ENCODE measurements around the gene CELF2. TPM values are rescaled to one million over a fixed set of nuclear protein-coding genes. Genes with fewer than 3 reads are reported as not detected.

The CELF2 gene
- total RNA-seq, 1 experiment from 2014 or later, result not detected

DNA sequence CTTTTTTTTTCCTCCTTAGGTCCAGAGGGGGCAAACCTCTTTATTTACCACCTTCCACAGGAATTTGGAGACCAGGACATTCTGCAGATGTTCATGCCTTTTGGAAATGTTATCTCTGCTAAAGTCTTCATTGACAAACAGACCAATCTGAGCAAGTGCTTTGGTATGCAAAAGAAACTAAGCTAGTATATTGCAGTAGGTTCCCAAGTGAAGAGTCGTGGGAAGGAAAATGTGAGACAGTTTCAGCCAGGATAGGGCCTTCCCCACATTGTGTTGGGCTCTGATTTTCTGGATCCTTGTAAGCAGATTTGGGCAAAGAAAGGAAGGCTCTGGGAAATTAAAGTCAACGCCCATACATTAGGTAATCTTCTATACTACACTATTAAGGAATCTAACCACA lies 308.1 kb downstream of the CELF2 start:
- POLR2A ChIA-PET (ENCODE audit: low non-redundant PET), result no interaction called here
- Histone ChIP-seq H3K4me3 (ENCODE audit: low read depth, low read length, poor library complexity, severe bottlenecking) (no peak overlapping the region), H3K27me3 (replicated peaks; ENCODE audit: insufficient read depth, low read depth, low read length, poor library complexity) (peaks cover 31% of the 10 kb centered on the region), H3K36me3 (ENCODE audit: insufficient read depth, low read length, poor library complexity, severe bottlenecking) (no peaks in the 10 kb centered on the region), H3K9me3 (ENCODE audit: low read depth, low read length, poor library complexity, severe bottlenecking) (no peaks in the 10 kb centered on the region), H3K4me1 (ENCODE audit: insufficient read depth, low read length, poor library complexity, severe bottlenecking) (no peaks in the 10 kb centered on the region), H3K27ac (ENCODE audit: low read depth, low read length, poor library complexity, severe bottlenecking) (no peak overlapping the region)
- BruUV-seq (replicated peaks), result no TSS peak
- intact Hi-C loops (cut with micrococcal nuclease; ENCODE audit: unreplicated experiment), result no loop called here
- CTCF ChIA-PET, result interaction anchor here (0.8 kb wide), 1 partner anchor 432 kb away, joined by 3 read pairs; no protein-coding TSS in a partner anchor
- TF ChIP-seq CTCF (conservative IDR thresholded peaks at IDR 0.05; ENCODE audit: low read depth, low read length) (no peak), EZH2 (IDR thresholded peaks at IDR 0.05; ENCODE audit: borderline replicate concordance, low read depth, low read length, poor library complexity, severe bottlenecking) (no peak)
- DNase-seq (ENCODE audit: low spot score), result no peak

DNA sequence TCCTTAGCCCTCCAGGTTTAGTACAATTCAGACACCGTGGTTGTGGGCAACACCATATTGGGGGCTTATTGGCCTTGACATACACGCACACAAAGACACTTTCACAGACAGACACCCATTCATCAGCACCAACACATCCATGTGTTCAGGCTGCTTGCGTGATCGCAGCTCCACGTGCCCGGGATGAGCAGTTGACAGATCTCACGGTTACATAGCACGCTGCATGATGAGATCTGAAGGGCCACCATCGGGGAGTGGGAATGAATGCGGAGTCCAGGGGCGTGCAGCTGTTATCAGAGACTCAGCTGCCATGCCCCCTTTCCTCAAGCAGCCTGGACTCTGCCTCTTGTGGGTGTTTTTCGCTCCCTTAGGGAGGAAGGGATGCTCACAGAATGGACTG lies 308.6 kb downstream of the CELF2 start:
- BruUV-seq (replicated peaks), result no TSS peak
- Histone ChIP-seq H3K9me3 (ENCODE audit: low read depth, low read length, poor library complexity, severe bottlenecking) (no peaks in the 10 kb centered on the region), H3K27ac (ENCODE audit: low read depth, low read length, poor library complexity, severe bottlenecking) (no peak overlapping the region), H3K4me3 (ENCODE audit: low read depth, low read length, poor library complexity, severe bottlenecking) (no peak overlapping the region), H3K27me3 (replicated peaks; ENCODE audit: insufficient read depth, low read depth, low read length, poor library complexity) (peaks cover 31% of the 10 kb centered on the region), H3K4me1 (ENCODE audit: insufficient read depth, low read length, poor library complexity, severe bottlenecking) (no peaks in the 10 kb centered on the region), H3K36me3 (ENCODE audit: insufficient read depth, low read length, poor library complexity, severe bottlenecking) (no peaks in the 10 kb centered on the region)
- ChIA-PET POLR2A (ENCODE audit: low non-redundant PET) (no interaction called here), CTCF (interaction anchor here (0.8 kb wide), 1 partner anchor 431 kb away, joined by 3 read pairs; no protein-coding TSS in a partner anchor)
- TF ChIP-seq CTCF (conservative IDR thresholded peaks at IDR 0.05; ENCODE audit: low read depth, low read length) (no peak), EZH2 (IDR thresholded peaks at IDR 0.05; ENCODE audit: borderline replicate concordance, low read depth, low read length, poor library complexity, severe bottlenecking) (no peak)
- DNase-seq (ENCODE audit: low spot score), result no peak
- intact Hi-C loops (cut with micrococcal nuclease; ENCODE audit: unreplicated experiment), result no loop called here

- Histone ChIP-seq H3K36me3 (ENCODE audit: insufficient read depth, low read length, poor library complexity, severe bottlenecking) (no peaks in the 10 kb centered on the region), H3K4me3 (ENCODE audit: low read depth, low read length, poor library complexity, severe bottlenecking) (no peak overlapping the region), H3K4me1 (ENCODE audit: insufficient read depth, low read length, poor library complexity, severe bottlenecking) (no peaks in the 10 kb centered on the region), H3K27ac (ENCODE audit: low read depth, low read length, poor library complexity, severe bottlenecking) (no peak overlapping the region), H3K27me3 (replicated peaks; ENCODE audit: insufficient read depth, low read depth, low read length, poor library complexity) (peaks cover 31% of the 10 kb centered on the region), H3K9me3 (ENCODE audit: low read depth, low read length, poor library complexity, severe bottlenecking) (no peaks in the 10 kb centered on the region)
- ChIA-PET CTCF (no interaction called here), POLR2A (ENCODE audit: low non-redundant PET) (no interaction called here)
- TF ChIP-seq CTCF (conservative IDR thresholded peaks at IDR 0.05; ENCODE audit: low read depth, low read length) (no peak), EZH2 (IDR thresholded peaks at IDR 0.05; ENCODE audit: borderline replicate concordance, low read depth, low read length, poor library complexity, severe bottlenecking) (no peak)
- no TSS peak for BruUV-seq (replicated peaks)
- intact Hi-C loops (cut with micrococcal nuclease; ENCODE audit: unreplicated experiment), result no loop called here
- no peak for DNase-seq (ENCODE audit: low spot score)
Observed at GRCh38 chr10:11326913-11327616, 309.4 kb downstream of the CELF2 start.
